NCI-H2171 (cell line): ENCODE data around the gene ACOX3.
A peak's percentile ranks its signal among the peaks of the same experiment; 100 is the strongest.
"Not testable (repeated sequence)": the region's sequence is repeated elsewhere in the genome, so short reads cannot be mapped to it uniquely, and the experiment has no call there.

ENCODE experiments used
- DNase-seq: peaks from one replicate; lab custom pipeline; 2025; lab: John Stamatoyannopoulos, UW

ACOX3 gene

GRCh38 chr4:8433136-8433535 lies 7.4 kb downstream of the ACOX3 start:
- DNase-seq, result no peak

- no peak for DNase-seq
These were observed 9.0 kb downstream of the ACOX3 start for GRCh38 chr4:8431553-8431952.

GRCh38 chr4:8428288-8429097 lies 12.0 kb downstream of the ACOX3 start:
- peak; percentile 56 for DNase-seq

- DNase-seq, result no peak
These were observed 12.7 kb downstream of the ACOX3 start for GRCh38 chr4:8427761-8428287.

- no peak for DNase-seq
These were observed 13.3 kb downstream of the ACOX3 start for GRCh38 chr4:8427262-8427661.

- DNase-seq, result no peak
These were observed 17.7 kb downstream of the ACOX3 start for GRCh38 chr4:8422786-8423185.

- DNase-seq, result no peak
These were observed 18.2 kb downstream of the ACOX3 start for GRCh38 chr4:8422327-8422726.

- not testable (repeated sequence) for DNase-seq
These were observed 20.4 kb downstream of the ACOX3 start for GRCh38 chr4:8420151-8420550.

- no peak for DNase-seq
These were observed 21.1 kb downstream of the ACOX3 start for GRCh38 chr4:8419222-8420041.

- no peak for DNase-seq
These were observed 23.4 kb downstream of the ACOX3 start for GRCh38 chr4:8417071-8417614.

GRCh38 chr4:8414377-8414776 lies 26.1 kb downstream of the ACOX3 start:
- no peak for DNase-seq

GRCh38 chr4:8412288-8412687 lies 28.2 kb downstream of the ACOX3 start:
- no peak for DNase-seq

- peak; percentile 78 for DNase-seq
These were observed 29.0 kb downstream of the ACOX3 start for GRCh38 chr4:8411351-8412180.

- DNase-seq, result peak; percentile 77
These were observed 29.8 kb downstream of the ACOX3 start for GRCh38 chr4:8410641-8411271.

- DNase-seq, result no peak
These were observed 30.4 kb downstream of the ACOX3 start for GRCh38 chr4:8410066-8410625.

- DNase-seq, result no peak
These were observed 31.1 kb downstream of the ACOX3 start for GRCh38 chr4:8409264-8410065.

- no peak for DNase-seq
These were observed 32.8 kb downstream of the ACOX3 start for GRCh38 chr4:8407756-8408155.

GRCh38 chr4:8407316-8407715 lies 33.2 kb downstream of the ACOX3 start:
- no peak for DNase-seq

- not testable (repeated sequence) for DNase-seq
These were observed 33.6 kb downstream of the ACOX3 start for GRCh38 chr4:8406887-8407286.

- no peak for DNase-seq
These were observed 35.0 kb downstream of the ACOX3 start for GRCh38 chr4:8405516-8405875.
